GM18505 (cell line): ENCODE results near the gene CRTAC1.

Experiments used
- ATAC-seq: cut with Tn5 transposase; IDR thresholded peaks from one replicate; pipeline ENCODE4 v1.9.1; 2021; ENCODE audit not compliant: unreplicated experiment
- POLR2A ChIP-seq: IDR thresholded peaks from 4 replicates; pipeline ENCODE4 v1.6.1; 2011; ENCODE audit warnings: borderline replicate concordance; ENCODE audit not compliant: insufficient read depth, insufficient read length; ENCODE audit errors: extremely low read depth

The CRTAC1 gene

GRCh38 chr10:97937054-97937453 is 93.4 kb downstream of the CRTAC1 start:
- no peak for TF ChIP-seq POLR2A
- ATAC-seq: no peak

- ATAC-seq: no peak
- TF ChIP-seq POLR2A: no peak
These were observed 94.3 kb downstream of the CRTAC1 start for GRCh38 chr10:97936126-97936525.

GRCh38 chr10:97932932-97933530 is 97.4 kb downstream of the CRTAC1 start:
- TF ChIP-seq POLR2A: no peak
- no peak for ATAC-seq

DNA sequence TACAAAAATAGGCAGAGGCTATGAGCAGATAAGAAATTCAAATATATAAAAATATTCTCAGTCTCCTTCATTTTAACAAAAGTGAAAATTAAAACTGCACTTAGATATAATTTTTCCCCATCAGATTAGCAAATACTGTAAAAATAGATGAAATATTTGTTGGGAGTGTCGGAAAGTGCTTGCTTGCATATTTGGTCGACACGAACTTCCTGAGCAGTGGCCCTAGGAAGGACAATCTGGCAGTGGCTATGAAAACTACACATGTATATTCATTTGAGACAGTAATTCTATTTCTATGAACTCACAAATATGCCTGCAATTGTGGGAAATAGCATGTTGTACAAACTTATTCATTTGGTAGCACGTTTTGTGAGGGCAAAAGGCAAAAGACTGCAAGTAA is 99.4 kb downstream of the CRTAC1 start:
- no peak for TF ChIP-seq POLR2A
- no peak for ATAC-seq

DNA sequence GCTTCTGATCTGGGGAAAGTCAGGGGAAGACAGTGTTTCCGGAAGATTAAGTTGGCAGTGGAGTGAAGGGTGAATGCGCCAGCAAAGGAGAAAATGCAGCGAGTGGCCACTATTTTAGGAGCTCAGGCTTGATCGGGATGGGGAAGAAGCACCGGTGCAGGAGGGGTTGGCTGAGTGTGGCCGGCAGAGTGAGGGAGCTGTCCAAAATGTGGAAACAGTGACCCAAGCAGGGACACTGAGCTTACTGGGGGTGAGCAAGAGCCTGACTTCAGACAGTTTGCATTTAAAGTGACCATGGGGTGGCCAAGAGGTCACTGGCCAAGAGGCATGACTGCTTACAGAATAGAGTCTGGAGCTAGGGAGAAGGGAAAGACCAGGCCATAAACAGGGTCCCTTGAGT is 101.5 kb downstream of the CRTAC1 start:
- no peak for ATAC-seq

GRCh38 chr10:97927622-97928021 is 102.8 kb downstream of the CRTAC1 start:
- TF ChIP-seq POLR2A: no peak
- ATAC-seq: no peak

More for the DNA sequence above, 101.5 kb downstream of the CRTAC1 start:
- TF ChIP-seq POLR2A: no peak

DNA sequence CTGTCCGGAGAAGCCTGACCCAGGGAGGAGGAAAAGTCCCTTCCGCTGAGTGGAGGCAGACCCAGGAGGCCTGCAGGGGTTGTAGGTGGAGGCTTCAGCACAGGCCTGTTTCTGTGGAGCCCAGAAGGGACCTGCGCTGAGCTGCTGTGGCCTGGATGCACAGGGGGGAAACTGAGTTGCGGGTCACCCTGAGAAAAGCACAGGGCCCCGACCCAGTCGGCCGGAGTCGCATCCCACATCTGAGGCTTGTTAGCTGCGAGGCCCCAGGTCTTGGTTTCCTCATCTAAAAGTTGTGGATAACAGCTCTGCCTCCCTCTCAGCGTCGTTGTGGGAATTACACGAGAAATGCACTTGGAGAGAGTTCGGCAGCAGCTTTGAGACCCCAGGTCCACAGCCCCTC is 104.4 kb downstream of the CRTAC1 start:
- no peak for TF ChIP-seq POLR2A

GRCh38 chr10:97925308-97925938 is 105.0 kb downstream of the CRTAC1 start:
- no peak for ATAC-seq
- no peak for TF ChIP-seq POLR2A

More for the DNA sequence above, 104.4 kb downstream of the CRTAC1 start:
- ATAC-seq: no peak

DNA sequence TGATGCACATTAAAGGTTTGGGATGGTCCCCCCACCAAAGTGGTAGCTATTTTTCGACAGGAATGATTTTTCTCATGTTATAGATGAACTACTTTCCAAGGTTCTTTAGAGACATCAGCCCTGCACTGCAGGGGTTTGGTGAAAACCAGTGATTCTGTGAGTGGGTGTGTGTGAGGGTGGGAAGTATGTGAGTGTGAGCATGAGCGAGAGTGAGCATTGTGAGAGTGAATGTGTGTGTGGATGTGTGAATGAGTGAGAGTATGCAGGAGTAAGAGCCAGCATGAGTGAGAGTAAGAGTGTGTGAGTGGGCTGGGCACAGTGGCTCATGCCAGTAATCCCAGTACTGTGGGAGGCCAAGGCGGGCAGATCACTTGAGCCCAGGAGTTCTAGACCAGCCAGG is 105.7 kb downstream of the CRTAC1 start:
- ATAC-seq: no peak
- TF ChIP-seq POLR2A: no peak

- TF ChIP-seq POLR2A: no peak
- ATAC-seq: no peak
These were observed 106.9 kb downstream of the CRTAC1 start for GRCh38 chr10:97923476-97923875.

DNA sequence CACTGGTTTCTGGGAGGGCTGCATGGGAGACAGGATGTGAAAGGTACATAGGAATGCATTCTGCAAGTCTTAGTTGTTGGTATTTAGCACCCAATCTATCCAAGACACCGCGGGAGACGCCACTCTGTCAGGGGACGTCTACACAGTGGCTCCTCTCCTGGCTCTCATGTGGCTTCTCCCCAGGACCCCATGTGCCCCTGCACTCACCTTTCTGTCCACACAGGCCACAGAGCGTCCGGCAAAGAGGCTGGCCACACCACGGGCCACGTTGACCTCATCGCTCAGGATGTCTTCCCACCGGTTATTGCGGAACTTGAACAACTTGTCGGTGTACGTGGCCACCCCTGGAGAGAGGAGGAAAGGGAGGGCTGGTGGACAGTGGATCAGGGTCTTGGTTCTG is 107.4 kb downstream of the CRTAC1 start:
- no peak for TF ChIP-seq POLR2A
- ATAC-seq: no peak

DNA sequence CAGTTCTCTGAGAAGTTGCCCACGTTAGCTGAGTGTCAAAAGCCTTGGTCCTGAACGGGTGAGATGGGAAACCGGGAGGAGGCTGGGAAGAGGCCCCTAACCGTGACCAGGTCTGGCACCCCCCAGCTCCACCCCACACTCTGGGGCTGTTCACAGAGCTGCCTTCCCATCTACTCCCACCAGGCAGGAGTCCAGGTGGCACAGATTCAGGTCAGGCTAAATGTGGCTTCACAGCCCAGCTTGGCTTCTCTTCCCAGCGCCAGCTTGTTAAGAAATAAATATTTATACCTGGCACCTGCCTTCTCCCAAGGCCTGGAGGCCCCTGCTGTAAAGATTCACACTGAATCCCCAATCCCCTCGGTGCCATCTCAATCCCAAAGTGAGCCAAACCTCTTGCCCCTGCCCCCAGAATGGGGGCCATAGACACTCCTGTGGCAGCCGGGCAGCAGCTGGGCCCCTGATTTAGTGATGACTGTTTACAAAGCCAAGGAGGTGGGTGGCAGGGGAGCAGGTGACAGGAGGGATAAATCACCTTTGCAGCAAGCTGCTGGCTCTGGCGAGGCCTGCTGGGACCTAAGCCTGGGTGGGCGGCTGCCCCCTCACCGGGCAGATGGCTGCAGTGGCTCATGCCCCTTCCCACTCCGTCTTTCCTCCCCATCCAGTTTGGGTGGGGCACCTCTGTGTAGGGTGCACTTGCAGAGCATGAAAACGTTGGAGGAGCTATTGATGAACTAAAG is 108.2 kb downstream of the CRTAC1 start:
- TF ChIP-seq POLR2A: no peak
- no peak for ATAC-seq

DNA sequence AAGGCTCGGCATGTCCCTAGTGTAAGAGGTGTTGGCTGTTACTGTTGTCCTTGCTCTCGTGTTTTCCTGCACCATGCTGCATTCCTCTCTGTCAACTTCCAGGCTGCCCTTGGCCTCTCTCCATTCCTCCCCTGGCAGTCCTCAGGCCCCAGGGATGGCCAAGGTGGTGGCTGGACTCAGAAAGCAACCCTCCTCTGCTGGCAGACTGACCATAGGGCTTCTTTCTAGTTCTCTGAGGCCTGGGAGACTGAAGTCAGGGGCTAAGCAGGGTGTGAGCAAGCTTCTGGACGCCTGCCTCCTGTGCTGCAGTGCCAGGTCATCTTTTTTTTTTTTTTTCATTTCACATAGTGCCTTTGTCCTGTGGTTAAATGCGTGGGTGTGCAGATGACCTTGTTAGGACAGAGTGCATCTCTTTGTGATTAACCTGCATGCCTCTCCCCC is 108.8 kb downstream of the CRTAC1 start:
- no peak for TF ChIP-seq POLR2A
- no peak for ATAC-seq

DNA sequence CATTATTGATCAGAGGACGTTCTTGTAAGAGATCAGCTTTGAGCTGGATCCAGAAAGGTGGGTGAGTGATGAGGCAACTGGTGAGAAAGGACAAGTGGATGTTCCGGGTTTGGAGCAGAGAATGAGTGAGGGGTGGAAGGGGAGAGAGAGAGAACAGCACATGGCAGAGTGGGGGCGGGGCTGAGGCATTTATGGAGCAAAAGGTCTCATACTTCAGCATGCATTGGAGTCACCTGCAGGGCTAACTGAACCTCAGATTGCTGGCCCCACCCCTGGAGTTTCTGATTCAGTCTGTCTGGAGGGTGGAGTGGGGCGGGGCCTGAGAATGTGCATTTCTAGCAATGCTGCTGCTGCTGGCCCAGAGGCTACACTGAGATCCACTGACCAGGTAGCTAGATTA is 109.6 kb downstream of the CRTAC1 start:
- TF ChIP-seq POLR2A: no peak
- ATAC-seq: no peak
